ENCODE results near the gene RHOD.

RHOD gene

GRCh38 chr11:67016550-67016949 is 40.1 kb upstream of the RHOD start:
- no peak overlapping the region for H3K4me3 ChIP-seq (ENCODE audit: low read depth, low read length)
- TF ChIP-seq CTCF (IDR thresholded peaks at IDR 0.05; ENCODE audit: low read depth, low read length), result no peak

GRCh38 chr11:67020949-67021348 is 35.7 kb upstream of the RHOD start:
- no peak for TF ChIP-seq CTCF (IDR thresholded peaks at IDR 0.05; ENCODE audit: low read depth, low read length)
- H3K4me3 ChIP-seq (ENCODE audit: low read depth, low read length), result no peak overlapping the region

GRCh38 chr11:67022341-67022933 is 34.2 kb upstream of the RHOD start:
- no peak for TF ChIP-seq CTCF (IDR thresholded peaks at IDR 0.05; ENCODE audit: low read depth, low read length)
- H3K4me3 ChIP-seq (ENCODE audit: low read depth, low read length), result peak overlapping the region; percentile 40; the same call in 1 of the 2 replicates

- TF ChIP-seq CTCF (IDR thresholded peaks at IDR 0.05; ENCODE audit: low read depth, low read length), result no peak
- H3K4me3 ChIP-seq (ENCODE audit: low read depth, low read length), result peak within 1 kb of the TSS; percentile 46
Observed at GRCh38 chr11:67022961-67023956, 33.4 kb upstream of the RHOD start, which contains the start of gene SYT12. TSS of gene SYT12 (plus strand) at chr11:67023134. CDS start at chr11:67030145, 7,011 bp downstream.

- H3K4me3 ChIP-seq (ENCODE audit: low read depth, low read length), result peak overlapping the region; percentile 46
- TF ChIP-seq CTCF (IDR thresholded peaks at IDR 0.05; ENCODE audit: low read depth, low read length), result no peak
Observed at GRCh38 chr11:67023957-67024353, 32.7 kb upstream of the RHOD start.

GRCh38 chr11:67024410-67024809 is 32.2 kb upstream of the RHOD start:
- no peak overlapping the region for H3K4me3 ChIP-seq (ENCODE audit: low read depth, low read length)
- TF ChIP-seq CTCF (IDR thresholded peaks at IDR 0.05; ENCODE audit: low read depth, low read length), result no peak

GRCh38 chr11:67024966-67025365 is 31.7 kb upstream of the RHOD start:
- TF ChIP-seq CTCF (IDR thresholded peaks at IDR 0.05; ENCODE audit: low read depth, low read length), result no peak

More at GRCh38 chr11:67024966-67025365, 31.7 kb upstream of the RHOD start:
- no peak overlapping the region for H3K4me3 ChIP-seq (ENCODE audit: low read depth, low read length)

Data from WI38 (cell line).